ENCODE results near the gene GPD2.
"Not testable (repeated sequence)": the region's sequence is repeated elsewhere in the genome, so short reads cannot be mapped to it uniquely, and the experiment has no call there.

The GPD2 gene

GRCh38 chr2:156590085-156590739, 154.0 kb downstream of the GPD2 start:
- no peak for DNase-seq

- DNase-seq, result no peak
Observed at GRCh38 chr2:156592809-156593593, 156.8 kb downstream of the GPD2 start.

GRCh38 chr2:156593594-156593921, 157.4 kb downstream of the GPD2 start:
- no peak for DNase-seq

- no peak for DNase-seq
Observed at GRCh38 chr2:156598563-156598962, 162.4 kb downstream of the GPD2 start.

- DNase-seq, result no peak
Observed at GRCh38 chr2:156600196-156600595, 164.0 kb downstream of the GPD2 start.

GRCh38 chr2:156601855-156602551, 165.8 kb downstream of the GPD2 start:
- DNase-seq, result no peak

GRCh38 chr2:156602552-156602933, 166.4 kb downstream of the GPD2 start:
- no peak for DNase-seq

- DNase-seq, result no peak
Observed at GRCh38 chr2:156615836-156616322, 179.7 kb downstream of the GPD2 start.

GRCh38 chr2:156618071-156618470, 181.9 kb downstream of the GPD2 start:
- not testable (repeated sequence) for DNase-seq

GRCh38 chr2:156619021-156619539, 182.9 kb downstream of the GPD2 start:
- DNase-seq, result no peak

GRCh38 chr2:156622491-156622890, 186.3 kb downstream of the GPD2 start:
- DNase-seq, result no peak

- no peak for DNase-seq
Observed at GRCh38 chr2:156625360-156626170, 189.4 kb downstream of the GPD2 start.

GRCh38 chr2:156626931-156627330, 190.8 kb downstream of the GPD2 start:
- no peak for DNase-seq

GRCh38 chr2:156630579-156631337, 194.6 kb downstream of the GPD2 start:
- DNase-seq, result no peak

- no peak for DNase-seq
Observed at GRCh38 chr2:156635646-156636045, 199.5 kb downstream of the GPD2 start.
